GM10847 (cell line): ENCODE measurements around the gene RPTOR.

ENCODE experiments used
- POLR2A ChIP-seq: IDR thresholded peaks from 2 replicates; pipeline ENCODE4 v1.6.1; 2011; ENCODE audit not compliant: insufficient read length; ENCODE audit errors: extremely low read depth

RPTOR gene

GRCh38 chr17:80593181-80593580, 48.5 kb downstream of the RPTOR start:
- no peak for TF ChIP-seq POLR2A

- TF ChIP-seq POLR2A: no peak
Observed at GRCh38 chr17:80594431-80595269, 50.0 kb downstream of the RPTOR start.

- no peak for TF ChIP-seq POLR2A
Observed at GRCh38 chr17:80596760-80597608, 52.3 kb downstream of the RPTOR start.

GRCh38 chr17:80598813-80599545, 54.3 kb downstream of the RPTOR start:
- TF ChIP-seq POLR2A: no peak

- no peak for TF ChIP-seq POLR2A
Observed at GRCh38 chr17:80599546-80600305, 55.1 kb downstream of the RPTOR start.

- TF ChIP-seq POLR2A: no peak
Observed at GRCh38 chr17:80601146-80601545, 56.5 kb downstream of the RPTOR start.

- no peak for TF ChIP-seq POLR2A
Observed at GRCh38 chr17:80603396-80603795, 58.8 kb downstream of the RPTOR start.

GRCh38 chr17:80604009-80604669, 59.5 kb downstream of the RPTOR start:
- TF ChIP-seq POLR2A: no peak

GRCh38 chr17:80604670-80605010, 60.0 kb downstream of the RPTOR start:
- TF ChIP-seq POLR2A: no peak

GRCh38 chr17:80605326-80606066, 60.9 kb downstream of the RPTOR start:
- no peak for TF ChIP-seq POLR2A

- no peak for TF ChIP-seq POLR2A
Observed at GRCh38 chr17:80608326-80608725, 63.7 kb downstream of the RPTOR start.

- no peak for TF ChIP-seq POLR2A
Observed at GRCh38 chr17:80609757-80610156, 65.1 kb downstream of the RPTOR start.

- TF ChIP-seq POLR2A: no peak
Observed at GRCh38 chr17:80611816-80612215, 67.2 kb downstream of the RPTOR start.
